Measurements from ENCODE around the gene GALNT2.

Gene GALNT2

GRCh38 chr1:230211436-230212145 is 144.6 kb downstream of the GALNT2 start:
- no peak for DNase-seq (ENCODE audit: low spot score)

GRCh38 chr1:230212405-230212936 is 145.4 kb downstream of the GALNT2 start:
- no peak for DNase-seq (ENCODE audit: low spot score)

GRCh38 chr1:230215031-230215430 is 148.0 kb downstream of the GALNT2 start:
- no peak for DNase-seq (ENCODE audit: low spot score)

GRCh38 chr1:230215529-230215928 is 148.5 kb downstream of the GALNT2 start:
- DNase-seq (ENCODE audit: low spot score): no peak

- no peak for DNase-seq (ENCODE audit: low spot score)
Measured at GRCh38 chr1:230216896-230217295, 149.9 kb downstream of the GALNT2 start.

- DNase-seq (ENCODE audit: low spot score): no peak
Measured at GRCh38 chr1:230218667-230219066, 151.6 kb downstream of the GALNT2 start.

GRCh38 chr1:230219174-230220067 is 152.4 kb downstream of the GALNT2 start:
- no peak for DNase-seq (ENCODE audit: low spot score)

GRCh38 chr1:230220478-230220877 is 153.4 kb downstream of the GALNT2 start:
- DNase-seq (ENCODE audit: low spot score): no peak

- DNase-seq (ENCODE audit: low spot score): no peak
Measured at GRCh38 chr1:230220907-230221306, 153.9 kb downstream of the GALNT2 start.

- DNase-seq (ENCODE audit: low spot score): no peak
Measured at GRCh38 chr1:230222678-230223077, 155.6 kb downstream of the GALNT2 start.

- no peak for DNase-seq (ENCODE audit: low spot score)
Measured at GRCh38 chr1:230224101-230224960, 157.3 kb downstream of the GALNT2 start.

- no peak for DNase-seq (ENCODE audit: low spot score)
Measured at GRCh38 chr1:230226007-230226800, 159.2 kb downstream of the GALNT2 start.

- no peak for DNase-seq (ENCODE audit: low spot score)
Measured at GRCh38 chr1:230226814-230227213, 159.8 kb downstream of the GALNT2 start.

GRCh38 chr1:230228236-230228897 is 161.3 kb downstream of the GALNT2 start:
- DNase-seq (ENCODE audit: low spot score): no peak

- no peak for DNase-seq (ENCODE audit: low spot score)
Measured at GRCh38 chr1:230230273-230230672, 163.2 kb downstream of the GALNT2 start.

- DNase-seq (ENCODE audit: low spot score): no peak
Measured at GRCh38 chr1:230230948-230231773, 164.1 kb downstream of the GALNT2 start.

GRCh38 chr1:230231774-230232145 is 164.7 kb downstream of the GALNT2 start:
- no peak for DNase-seq (ENCODE audit: low spot score)

GRCh38 chr1:230232371-230232771 is 165.3 kb downstream of the GALNT2 start:
- DNase-seq (ENCODE audit: low spot score): no peak

GRCh38 chr1:230233786-230234185 is 166.7 kb downstream of the GALNT2 start:
- no peak for DNase-seq (ENCODE audit: low spot score)

- no peak for DNase-seq (ENCODE audit: low spot score)
Measured at GRCh38 chr1:230235876-230236275, 168.8 kb downstream of the GALNT2 start.

Data from LoVo (cell line).